K562 (cell line): ENCODE measurements around the gene LCLAT1. TPM values are rescaled to one million over a fixed set of nuclear protein-coding genes. Genes with fewer than 3 reads are reported as not detected.

Experiments
- CBFA2T3 ChIP-seq: fragments of 450-650 bp; IDR thresholded peaks from 2 replicates; pipeline ENCODE4 v1.6.1; 2017
- CEBPG ChIP-seq, 3 experiments: fragments of 200-800 bp in 1 of 3; sonication (Bioruptor generic) in 1 of 3; sonication (generic) in 1 of 3; formaldehyde crosslinking in 1 of 3; IDR thresholded peaks in 2 of 3; conservative IDR thresholded peaks in 1 of 3; 2 replicates each; pipeline versions ENCODE4 v1.6.1 to v1.8.0; 2016 to 2022; ENCODE audit warnings: missing compliant biosample characterization in 2 of 3, missing genetic modification characterization in 2 of 3, mild to moderate bottlenecking in 1 of 3, missing genetic modification reagents in 1 of 3
- CTBP1 ChIP-seq: fragments of 450-650 bp; IDR thresholded peaks from 2 replicates; pipeline ENCODE4 v1.6.1; 2016; ENCODE audit warnings: borderline replicate concordance
- GATAD2A ChIP-seq: fragments of 450-650 bp; IDR thresholded peaks from 2 replicates; pipeline ENCODE4 v1.6.1; 2017
- HDAC3 ChIP-seq: fragments of 450-650 bp; IDR thresholded peaks from 2 replicates; pipeline ENCODE4 v1.6.1; 2018; ENCODE audit warnings: borderline replicate concordance, mild to moderate bottlenecking, moderate library complexity; ENCODE audit not compliant: partially characterized antibody
- HMG20A ChIP-seq: fragments of 450-650 bp; formaldehyde crosslinking; conservative IDR thresholded peaks from 2 replicates; pipeline ENCODE4 v1.4.0; 2020; ENCODE audit warnings: mild to moderate bottlenecking, mixed read lengths
- MEF2A ChIP-seq: IDR thresholded peaks from 2 replicates; pipeline ENCODE4 v1.6.1; 2011; ENCODE audit warnings: low read depth, mild to moderate bottlenecking, low read length, moderate library complexity; ENCODE audit not compliant: control insufficient read depth
- NBN ChIP-seq: fragments of 450-650 bp; IDR thresholded peaks from 2 replicates; pipeline ENCODE4 v1.6.1; 2016; ENCODE audit warnings: low read depth, mild to moderate bottlenecking
- PRDM10 ChIP-seq: fragments of 450-650 bp; IDR thresholded peaks from 2 replicates; pipeline ENCODE4 v1.6.1; 2018; ENCODE audit not compliant: partially characterized antibody
- ZNF57 ChIP-seq: fragments of 450-650 bp; formaldehyde crosslinking; IDR thresholded peaks from 2 replicates; pipeline ENCODE4 v1.4.0; 2020; ENCODE audit warnings: mild to moderate bottlenecking, moderate library complexity
- ZNF592 ChIP-seq: fragments of 450-650 bp; IDR thresholded peaks from 2 replicates; pipeline ENCODE4 v1.6.1; 2017; ENCODE audit warnings: antibody characterized with exemption, mild to moderate bottlenecking
- polyA plus RNA-seq, 8 experiments: library from polyadenylated mRNA; depleted of rRNA in 4 of 8; stranded (reverse) in 5 of 8; unstranded in 3 of 8; fragments of >200 nt; fragmentation: Nextera tagmentation in 2 of 8; fragmentation: Illumina TruSeq in 1 of 8; extraction: Ambion mirVana in 2 of 8; extraction: Trizol in 1 of 8; gene quantifications; 2 replicates each; pipeline versions ENCODE4 v1.2.1 to v1.2.3, GENCODE V29; 2011 to 2014; ENCODE audit warnings: inconsistent platforms in 1 of 8, missing spikeins in 1 of 8
- total RNA-seq, 7 experiments: library from RNA; depleted of rRNA in 6 of 7; stranded (reverse); fragments of >200 nt in 6 of 7; fragmentation: Illumina TruSeq in 2 of 7; extraction: Trizol in 2 of 7; gene quantifications; 2 replicates each; pipeline versions ENCODE4 v1.2.1 to v1.2.3, GENCODE V29; 2011 to 2021; ENCODE audit warnings: low replicate concordance in 1 of 7
- TF ChIP-seq, protein P1 (sequence below): fragments of 450-650 bp; formaldehyde crosslinking; IDR thresholded peaks from 2 replicates; pipeline ENCODE4 v1.4.0; 2020; ENCODE audit warnings: mild to moderate bottlenecking

The LCLAT1 gene
- total and polyA plus RNA-seq, 9 of the 15 experiments (the other 6 are each of a cell fraction or from before 2014, with no cell fraction given), result 8.9 to 63.3 (median 25.4) TPM

GRCh38 chr2:30481323-30481800 is 34.3 kb downstream of the LCLAT1 start (continued):
- TF ChIP-seq, protein P1, sequence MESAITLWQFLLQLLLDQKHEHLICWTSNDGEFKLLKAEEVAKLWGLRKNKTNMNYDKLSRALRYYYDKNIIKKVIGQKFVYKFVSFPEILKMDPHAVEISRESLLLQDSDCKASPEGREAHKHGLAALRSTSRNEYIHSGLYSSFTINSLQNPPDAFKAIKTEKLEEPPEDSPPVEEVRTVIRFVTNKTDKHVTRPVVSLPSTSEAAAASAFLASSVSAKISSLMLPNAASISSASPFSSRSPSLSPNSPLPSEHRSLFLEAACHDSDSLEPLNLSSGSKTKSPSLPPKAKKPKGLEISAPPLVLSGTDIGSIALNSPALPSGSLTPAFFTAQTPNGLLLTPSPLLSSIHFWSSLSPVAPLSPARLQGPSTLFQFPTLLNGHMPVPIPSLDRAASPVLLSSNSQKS (CRISPR knock-in tag), result no peak
- 0 out of 2 replicates have a peak, but pooled peaks have one; percentile 60 for TF ChIP-seq CTBP1
- TF ChIP-seq CBFA2T3, result peak; percentile 24; the same call in 1 of the 2 replicates
- TF ChIP-seq ZNF57 (CRISPR knock-in tag), result no peak
- no peak for TF ChIP-seq MEF2A
- peak; percentile 13 for TF ChIP-seq PRDM10
- no peak for TF ChIP-seq HMG20A (CRISPR knock-in tag)
- no peak for TF ChIP-seq ZNF592
- no peak for TF ChIP-seq HDAC3
- no peak for TF ChIP-seq CEBPG (CRISPR knock-in tag; IDR thresholded peaks at IDR 0.05)
- no peak for TF ChIP-seq CEBPG (tag; conservative IDR thresholded peaks at IDR 0.05 in 1 of 2, IDR thresholded peaks at IDR 0.05 in 1 of 2)
- peak; percentile 53; the same call in 1 of the 2 replicates for TF ChIP-seq GATAD2A
- TF ChIP-seq NBN, result no peak
